Islet of Langerhans (tissue), 1 donor: ENCODE measurements around the gene LDLRAD3.
"Not testable (repeated sequence)": the region's sequence is repeated elsewhere in the genome, so short reads cannot be mapped to it uniquely, and the experiment has no call there.

Experiments
- FAIRE-seq: peaks from one replicate; lab custom pipeline; 2011; peaks lifted over from hg19 to GRCh38; lab: Jason Lieb, UNC

Gene LDLRAD3

GRCh38 chr11:36019722-36020121, 75.9 kb downstream of the LDLRAD3 start:
- FAIRE-seq: no peak

- no peak for FAIRE-seq
Observed at GRCh38 chr11:36022882-36023281, 79.0 kb downstream of the LDLRAD3 start.

GRCh38 chr11:36023922-36024321, 80.1 kb downstream of the LDLRAD3 start:
- FAIRE-seq: no peak

GRCh38 chr11:36024716-36025115, 80.9 kb downstream of the LDLRAD3 start:
- FAIRE-seq: no peak

- no peak for FAIRE-seq
Observed at GRCh38 chr11:36026315-36026968, 82.6 kb downstream of the LDLRAD3 start.

- FAIRE-seq: no peak
Observed at GRCh38 chr11:36027731-36028130, 83.9 kb downstream of the LDLRAD3 start.

GRCh38 chr11:36029616-36030015, 85.8 kb downstream of the LDLRAD3 start:
- no peak for FAIRE-seq

- no peak for FAIRE-seq
Observed at GRCh38 chr11:36030731-36031281, 86.9 kb downstream of the LDLRAD3 start.

- FAIRE-seq: no peak
Observed at GRCh38 chr11:36033082-36033751, 89.4 kb downstream of the LDLRAD3 start.

- FAIRE-seq: no peak
Observed at GRCh38 chr11:36033936-36034335, 90.1 kb downstream of the LDLRAD3 start.

- no peak for FAIRE-seq
Observed at GRCh38 chr11:36034551-36035331, 90.9 kb downstream of the LDLRAD3 start.

GRCh38 chr11:36035454-36035853, 91.6 kb downstream of the LDLRAD3 start:
- FAIRE-seq: no peak

GRCh38 chr11:36035999-36036398, 92.1 kb downstream of the LDLRAD3 start:
- FAIRE-seq: no peak

- FAIRE-seq: no peak
Observed at GRCh38 chr11:36037031-36037430, 93.2 kb downstream of the LDLRAD3 start.

- FAIRE-seq: no peak
Observed at GRCh38 chr11:36038541-36038940, 94.7 kb downstream of the LDLRAD3 start.

- FAIRE-seq: no peak
Observed at GRCh38 chr11:36039471-36039870, 95.6 kb downstream of the LDLRAD3 start.

GRCh38 chr11:36041988-36042611, 98.2 kb downstream of the LDLRAD3 start:
- no peak for FAIRE-seq

GRCh38 chr11:36044636-36045035, 100.8 kb downstream of the LDLRAD3 start:
- FAIRE-seq: no peak

GRCh38 chr11:36045945-36046344, 102.1 kb downstream of the LDLRAD3 start:
- FAIRE-seq: not testable (repeated sequence)

GRCh38 chr11:36046932-36047331, 103.1 kb downstream of the LDLRAD3 start:
- no peak for FAIRE-seq

GRCh38 chr11:36047344-36047743, 103.5 kb downstream of the LDLRAD3 start:
- no peak for FAIRE-seq

GRCh38 chr11:36048496-36049247, 104.8 kb downstream of the LDLRAD3 start:
- no peak for FAIRE-seq
